Activated CD8-positive, alpha-beta memory T cell treated with anti-CD3 and anti-CD28 coated beads, Interleukin-2, amount 50 U/mL, for 4 hours (primary cell): Measurements from ENCODE around the gene STRN4.

ENCODE experiments used
- DNase-seq: peaks from one replicate; pipeline ENCODE4 v3.0.0-alpha.2; 2020

Gene STRN4

DNA sequence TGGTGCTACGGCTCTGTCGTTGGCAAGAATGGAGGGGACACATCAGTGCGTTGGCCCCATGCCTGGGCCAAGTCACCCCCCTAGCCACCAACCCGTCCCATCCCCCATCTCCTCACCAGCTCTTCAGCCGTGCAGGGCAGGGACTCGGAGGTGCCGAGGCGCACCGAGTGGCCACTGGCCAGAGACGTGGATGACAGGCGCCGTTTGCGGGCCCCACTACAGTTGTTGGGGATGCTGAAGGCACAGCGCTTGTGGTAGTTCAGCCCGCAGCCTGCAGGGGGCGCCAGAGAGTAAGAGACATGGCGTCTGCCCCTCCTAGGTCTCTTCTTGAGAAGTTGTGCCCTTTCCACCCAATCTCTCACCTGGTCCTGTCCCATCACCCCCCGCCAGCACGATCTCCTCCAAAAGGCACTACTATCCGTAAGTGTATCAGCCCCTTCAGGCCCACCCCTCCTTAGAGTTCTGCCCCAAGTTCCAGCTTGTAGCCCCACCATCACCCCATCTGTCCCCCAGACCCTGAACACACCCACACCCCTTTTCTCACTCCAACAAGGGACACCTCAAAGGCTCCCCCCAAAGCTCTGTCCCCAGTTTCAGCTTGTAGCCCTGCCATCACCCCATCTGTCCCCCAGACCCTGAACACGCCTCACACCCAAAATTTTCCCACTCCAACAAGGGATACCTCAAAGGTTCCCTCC is 41.7 kb downstream of the STRN4 start:
- DNase-seq, result peak; percentile 92

DNA sequence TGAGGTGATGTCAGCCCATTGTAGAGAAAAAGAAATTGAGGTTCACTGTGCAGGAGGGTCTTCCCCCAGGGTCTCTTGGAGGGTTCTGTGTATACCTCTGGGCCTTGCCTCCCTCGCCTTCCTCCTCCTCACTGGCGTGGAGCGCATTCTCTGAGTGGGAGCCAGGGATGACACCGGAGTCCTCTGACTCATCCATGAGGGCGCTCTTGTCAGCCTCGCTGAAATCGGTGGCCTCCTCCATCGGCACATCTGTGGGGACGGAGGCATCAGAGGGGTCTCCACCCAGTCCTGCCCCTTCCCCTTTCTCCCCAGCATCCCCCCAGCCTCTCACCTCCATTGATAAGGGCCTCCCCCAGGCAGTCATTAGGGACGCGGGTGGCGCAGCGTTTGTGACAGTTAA is 45.5 kb downstream of the STRN4 start:
- DNase-seq, result no peak

DNA sequence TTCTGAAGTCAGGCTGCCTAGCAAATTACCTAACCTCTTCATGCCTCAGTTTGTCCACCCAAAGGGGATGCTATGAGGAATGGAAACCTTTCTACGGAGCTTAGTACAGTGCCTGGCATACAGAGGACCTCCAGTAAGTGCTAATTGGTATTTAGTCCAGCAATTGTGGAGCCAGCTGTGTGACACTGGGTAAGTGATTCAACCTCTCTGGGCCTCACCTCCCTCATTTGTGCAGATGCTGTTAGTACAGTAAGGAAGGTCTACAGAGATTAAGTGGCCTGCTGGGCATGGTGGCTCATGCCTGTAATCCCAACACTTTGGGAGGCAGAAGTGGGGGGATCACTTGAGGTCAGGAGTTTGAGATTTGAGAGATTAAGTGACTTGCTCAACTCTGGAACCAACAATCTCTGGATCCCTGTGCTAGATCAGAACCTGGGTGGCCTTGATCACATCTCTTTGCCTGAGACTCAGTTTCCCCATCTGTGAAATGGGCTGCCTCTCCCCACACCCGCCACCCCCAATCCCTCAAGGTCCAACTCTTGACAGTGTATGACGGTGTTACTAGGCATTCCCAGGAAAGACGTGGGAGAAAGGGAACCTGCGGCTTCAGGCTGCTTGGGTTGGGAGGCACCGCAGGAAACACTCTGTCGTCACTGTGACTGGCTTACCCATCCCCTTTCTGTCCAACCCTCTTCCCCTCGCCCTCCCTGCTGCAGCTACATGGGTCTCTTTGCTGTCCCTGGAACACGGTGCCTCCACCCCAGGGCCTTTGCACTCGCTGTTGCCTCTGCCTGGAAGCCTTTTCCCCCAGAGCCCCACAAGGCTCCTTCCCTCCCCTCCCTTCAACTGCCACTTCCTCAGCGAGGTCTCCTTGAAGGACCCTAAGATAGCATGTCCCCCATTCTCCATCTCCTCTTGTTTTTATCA is 47.6 kb downstream of the STRN4 start:
- DNase-seq, result no peak

DNA sequence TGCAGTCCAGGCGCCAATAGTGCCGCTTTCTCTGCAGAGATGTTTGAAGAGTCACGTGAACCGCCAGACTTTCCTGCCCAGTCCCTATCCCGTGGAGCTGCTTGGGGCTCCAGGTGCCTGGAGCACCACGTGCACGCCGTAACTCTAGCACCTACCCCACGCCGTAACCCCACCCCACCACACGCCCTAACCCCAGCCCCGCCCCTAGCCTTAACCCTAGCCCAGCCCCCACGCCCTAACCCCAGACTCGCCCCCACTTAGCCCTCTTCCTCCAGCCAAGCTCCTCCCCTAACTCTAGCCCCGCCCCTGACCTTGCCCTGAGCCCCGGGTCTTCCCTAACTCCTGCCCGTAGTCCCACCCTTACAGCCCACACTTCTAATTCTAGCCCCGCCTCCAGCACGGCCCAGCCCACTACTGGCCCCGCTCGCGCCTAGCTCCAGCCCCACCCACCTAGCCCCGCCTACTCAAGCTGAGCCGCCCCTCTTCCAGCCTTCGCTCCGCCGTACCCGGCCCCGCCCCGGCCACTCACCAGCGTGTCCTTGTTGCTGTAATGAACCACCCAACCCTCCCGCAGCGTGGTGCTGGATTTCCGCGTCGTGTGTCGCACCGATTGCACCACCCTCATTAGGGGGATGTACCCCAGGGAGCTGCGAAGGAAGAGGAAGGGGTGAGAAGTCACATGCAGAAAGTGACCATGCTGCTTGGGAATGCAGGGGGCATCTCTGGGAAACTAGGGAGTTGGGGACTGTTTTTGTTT is 48.9 kb downstream of the STRN4 start:
- DNase-seq, result no peak

DNA sequence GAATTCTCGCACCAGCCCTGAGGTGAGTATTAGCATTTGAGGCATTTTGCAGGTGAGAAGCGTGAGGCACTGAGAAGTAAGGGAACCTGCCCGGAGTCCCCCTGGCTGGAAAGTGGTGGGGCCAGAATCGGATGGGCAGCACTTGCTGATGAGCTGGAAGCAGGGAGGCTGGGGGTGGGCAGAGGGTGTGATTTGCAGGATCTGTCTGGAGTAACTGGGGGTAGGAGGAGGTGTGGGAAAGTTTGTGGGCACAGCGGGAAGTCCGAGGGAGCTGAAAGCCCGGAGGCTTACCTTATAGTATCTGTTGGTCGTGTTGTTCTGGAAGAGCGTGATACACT is 49.4 kb downstream of the STRN4 start:
- no peak for DNase-seq

- no peak for DNase-seq
Observed at GRCh38 chr19:46696052-46696451, 50.2 kb downstream of the STRN4 start.

DNA sequence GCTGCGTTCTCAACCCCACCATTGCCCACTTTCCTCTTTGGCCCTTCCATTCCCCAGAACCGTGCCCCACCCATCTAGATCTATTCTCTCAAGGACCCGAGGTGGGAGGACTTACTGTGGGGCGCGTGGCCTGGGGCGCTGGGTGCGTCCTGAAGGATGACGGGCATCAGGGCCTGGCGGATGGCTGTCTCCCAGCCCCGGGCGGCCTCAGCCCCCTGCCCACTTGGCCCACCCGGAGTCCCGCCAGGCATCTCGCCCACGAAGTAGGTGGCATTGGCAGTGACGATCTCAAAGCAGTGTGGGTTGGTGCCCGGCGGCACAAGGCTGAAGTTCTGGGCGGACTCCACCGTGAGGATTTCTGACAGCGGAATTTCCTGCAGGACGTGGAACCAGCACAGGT is 52.5 kb downstream of the STRN4 start:
- DNase-seq, result no peak

- DNase-seq, result no peak
Observed at GRCh38 chr19:46692918-46693722, 53.1 kb downstream of the STRN4 start.

GRCh38 chr19:46691948-46692347 is 54.3 kb downstream of the STRN4 start:
- DNase-seq, result no peak

GRCh38 chr19:46691104-46691503 is 55.1 kb downstream of the STRN4 start:
- DNase-seq, result no peak

DNA sequence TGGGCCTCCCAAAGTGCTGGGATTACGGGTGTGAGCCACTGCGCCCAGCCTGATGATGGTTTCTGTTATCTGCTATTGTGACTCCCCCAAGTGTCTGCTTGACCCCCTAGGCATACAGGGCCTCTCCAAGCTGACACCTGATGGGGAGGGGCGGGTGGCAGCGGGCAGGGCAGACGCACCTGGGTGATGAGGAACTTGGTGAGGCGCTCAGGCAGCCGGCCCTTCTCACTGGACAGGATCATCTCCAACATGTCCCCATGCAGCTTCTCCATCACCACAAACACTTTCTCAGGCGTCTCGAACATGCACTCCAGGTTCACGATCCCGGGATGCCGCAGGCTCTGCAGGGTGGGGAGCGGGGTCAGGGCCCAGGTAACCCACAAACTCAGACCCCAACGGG is 56.9 kb downstream of the STRN4 start:
- no peak for DNase-seq

DNA sequence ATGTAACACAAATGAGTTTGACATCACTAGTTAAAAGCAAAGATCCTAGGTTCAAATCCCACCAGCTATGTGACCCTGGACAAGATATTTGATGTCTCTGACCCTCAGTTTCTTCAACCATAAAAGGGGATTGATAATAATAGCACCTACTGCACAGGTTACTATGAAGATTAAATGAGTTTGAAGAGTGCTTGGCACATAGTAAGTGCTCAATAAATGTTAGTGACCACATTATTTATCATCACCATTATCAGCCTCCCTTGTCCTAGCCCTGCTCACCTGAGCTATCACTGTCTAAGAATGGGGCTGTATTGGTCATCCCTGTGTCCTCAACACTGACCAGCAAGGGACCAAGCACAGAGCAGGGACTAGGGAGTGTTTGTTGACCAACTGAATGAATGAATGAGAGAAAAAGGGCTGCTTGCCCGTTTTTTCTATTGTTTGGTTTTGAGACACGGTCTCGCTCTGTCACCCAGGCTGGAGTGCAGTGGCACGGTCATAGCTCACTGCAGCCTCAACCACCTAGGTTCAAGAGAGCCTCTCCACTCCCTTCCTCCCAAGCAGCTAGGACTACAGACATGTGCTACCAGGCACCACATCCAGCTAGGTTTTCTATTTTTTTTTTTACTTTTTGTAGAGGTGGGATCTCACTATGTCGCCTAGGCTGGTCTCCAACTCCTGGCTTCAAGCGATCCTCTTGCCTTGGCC is 58.7 kb downstream of the STRN4 start:
- DNase-seq, result no peak

GRCh38 chr19:46685189-46685588 is 61.1 kb downstream of the STRN4 start:
- no peak for DNase-seq

DNA sequence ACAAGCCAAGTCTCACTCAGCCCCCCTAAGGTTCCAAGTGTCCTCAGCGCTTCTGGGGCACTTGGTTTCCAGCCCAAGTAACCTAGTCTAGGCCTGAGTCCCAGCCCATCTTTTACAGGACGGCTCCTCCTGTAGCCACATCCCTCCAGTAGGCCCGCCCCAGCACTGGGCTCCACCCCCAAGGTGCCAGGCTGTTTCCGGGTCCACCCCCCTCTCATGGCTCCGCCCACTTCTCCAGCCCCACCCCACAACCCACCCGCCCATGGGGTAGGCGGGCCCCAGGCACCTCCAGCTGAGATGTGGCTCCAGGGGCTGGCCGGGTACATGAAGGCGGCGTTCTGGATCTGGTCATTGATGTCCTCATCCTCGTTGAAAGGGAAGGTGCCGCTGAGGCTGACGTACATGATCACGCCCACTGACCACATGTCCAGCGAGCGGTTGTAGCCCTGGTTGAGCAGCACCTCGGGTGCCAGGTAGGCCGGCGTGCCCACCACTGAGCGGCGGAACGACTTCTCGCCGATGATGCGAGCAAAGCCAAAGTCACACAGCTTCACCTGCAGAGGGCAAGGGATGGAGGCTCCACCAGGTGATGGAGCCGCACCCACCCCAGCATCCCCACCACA is 68.0 kb downstream of the STRN4 start:
- DNase-seq, result peak; percentile 39

DNA sequence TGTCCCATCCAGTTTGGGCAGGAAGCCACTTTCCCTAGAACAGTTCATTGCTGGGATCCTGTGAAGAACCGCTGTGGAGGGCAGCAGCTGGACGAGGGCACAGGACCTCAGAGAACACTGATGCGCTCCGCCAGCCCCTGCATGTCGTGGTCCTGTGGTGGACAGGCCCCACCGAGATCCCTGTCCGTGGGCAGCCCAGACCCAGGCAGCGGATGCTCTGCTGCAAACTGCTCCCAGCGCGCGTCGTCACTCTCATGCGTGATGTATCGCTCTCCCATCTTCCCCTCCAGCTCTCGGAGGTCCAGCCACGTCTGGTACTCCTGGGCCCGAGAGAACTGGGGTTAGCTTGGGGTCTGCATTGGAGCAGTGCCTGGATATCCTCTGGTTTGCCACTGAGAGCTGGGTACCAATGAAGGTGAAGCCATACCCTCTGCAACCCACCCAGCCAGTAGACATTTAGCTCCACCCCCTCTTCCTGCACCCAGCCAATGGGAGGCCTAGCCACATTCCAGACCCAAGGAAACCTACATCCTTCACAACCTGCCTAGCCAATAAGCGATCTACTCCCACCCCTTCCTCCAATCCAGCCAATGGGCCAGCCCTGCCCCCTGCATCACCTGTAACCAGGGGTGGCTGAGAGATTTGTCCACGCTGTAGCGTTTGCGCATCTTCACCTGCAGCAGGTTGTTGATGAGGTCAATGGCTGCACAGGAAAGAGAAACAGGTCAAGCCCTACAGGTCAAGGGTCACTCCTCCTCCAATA is 71.7 kb downstream of the STRN4 start:
- DNase-seq, result no peak

GRCh38 chr19:46670813-46671212 is 75.4 kb downstream of the STRN4 start:
- no peak for DNase-seq
